H9 (cell line): ENCODE results near the gene MRPL39. TPM values are rescaled to one million over a fixed set of nuclear protein-coding genes. Genes with fewer than 3 reads are reported as not detected.

Experiments used
- DNase-seq: peaks from one replicate; pipeline ENCODE4 v3.0.0-alpha.2; 2017
- H2AFZ ChIP-seq: one replicate; pipeline ENCODE4 v1.6.1; 2013; ENCODE audit warnings: mild to moderate bottlenecking, low read length, control low read depth, moderate library complexity
- H2AK5ac ChIP-seq: 2 replicates; pipeline ENCODE4 v1.6.1; 2013; ENCODE audit warnings: low read length, control low read depth, mixed read lengths; ENCODE audit not compliant: insufficient read length
- H2BK120ac ChIP-seq: one replicate; pipeline ENCODE4 v1.6.1; 2013; ENCODE audit warnings: low read depth, mild to moderate bottlenecking, low read length, control low read depth, inconsistent platforms; ENCODE audit not compliant: poor library complexity, severe bottlenecking
- H2BK12ac ChIP-seq: 2 replicates; pipeline ENCODE4 v1.6.1; 2013; ENCODE audit warnings: low read length, control low read depth, mixed read lengths, low read depth; ENCODE audit not compliant: insufficient read length
- H2BK15ac ChIP-seq: 2 replicates; pipeline ENCODE4 v1.6.1; 2013; ENCODE audit warnings: low read depth, low read length, control low read depth
- H2BK20ac ChIP-seq: one replicate; pipeline ENCODE4 v1.6.1; 2013; ENCODE audit warnings: low read depth, mild to moderate bottlenecking, low read length, control low read depth, inconsistent platforms; ENCODE audit not compliant: poor library complexity, severe bottlenecking
- H2BK5ac ChIP-seq: 2 replicates; pipeline ENCODE4 v1.6.1; 2013; ENCODE audit warnings: low read length, control low read depth, mixed read lengths; ENCODE audit not compliant: insufficient read length
- H3K14ac ChIP-seq: 2 replicates; pipeline ENCODE4 v1.6.1; 2013; ENCODE audit warnings: low read length, control low read depth; ENCODE audit not compliant: insufficient read depth
- H3K18ac ChIP-seq: 2 replicates; pipeline ENCODE4 v1.6.1; 2013; ENCODE audit warnings: low read depth, mild to moderate bottlenecking, mixed read lengths, low read length, control low read depth; ENCODE audit not compliant: insufficient read length
- H3K23ac ChIP-seq: 2 replicates; pipeline ENCODE4 v1.6.1; 2013; ENCODE audit warnings: low read length, control low read depth, mixed read lengths, low read depth; ENCODE audit not compliant: insufficient read length
- H3K23me2 ChIP-seq: 2 replicates; pipeline ENCODE4 v1.6.1; 2013; ENCODE audit warnings: low read depth, mild to moderate bottlenecking, mixed read lengths, low read length, control low read depth; ENCODE audit not compliant: insufficient read length, poor library complexity, severe bottlenecking
- H3K27ac ChIP-seq: 2 replicates; pipeline ENCODE4 v1.5.1; 2013; ENCODE audit warnings: low read length, control low read depth, mixed read lengths, low read depth; ENCODE audit not compliant: insufficient read length
- H3K27me3 ChIP-seq: 2 replicates; pipeline ENCODE4 v1.6.1; 2013; ENCODE audit warnings: low read length, control low read depth, inconsistent platforms; ENCODE audit not compliant: insufficient read depth
- H3K4ac ChIP-seq: 2 replicates; pipeline ENCODE4 v1.6.1; 2013; ENCODE audit warnings: low read depth, mild to moderate bottlenecking, control low read depth, inconsistent platforms, low read length, moderate library complexity
- H3K4me1 ChIP-seq: 2 replicates; pipeline ENCODE4 v1.6.1; 2013; ENCODE audit warnings: low read length, control low read depth, inconsistent platforms; ENCODE audit not compliant: insufficient read depth
- H3K4me2 ChIP-seq: 2 replicates; pipeline ENCODE4 v1.6.1; 2013; ENCODE audit warnings: low read length, control low read depth, mixed read lengths; ENCODE audit not compliant: insufficient read length, insufficient read depth
- H3K56ac ChIP-seq: 2 replicates; pipeline ENCODE4 v1.6.1; 2013; ENCODE audit warnings: low read depth, mild to moderate bottlenecking, mixed read lengths, low read length, control low read depth; ENCODE audit not compliant: insufficient read length
- H3K79me1 ChIP-seq: 2 replicates; pipeline ENCODE4 v1.6.1; 2013; ENCODE audit warnings: low read depth, mild to moderate bottlenecking, moderate library complexity, low read length, control low read depth, inconsistent platforms; ENCODE audit not compliant: insufficient read depth, poor library complexity, severe bottlenecking
- H3K79me2 ChIP-seq: 2 replicates; pipeline ENCODE4 v1.6.1; 2013; ENCODE audit warnings: low read length, control low read depth, inconsistent platforms; ENCODE audit not compliant: insufficient read depth
- H3K9ac ChIP-seq: 2 replicates; pipeline ENCODE4 v1.6.1; 2013; ENCODE audit warnings: low read length, control low read depth, mixed read lengths; ENCODE audit not compliant: insufficient read length; ENCODE audit errors: extremely low read depth
- H3K9me3 ChIP-seq: one replicate; pipeline ENCODE4 v1.6.1; 2013; ENCODE audit warnings: low read depth, low read length, inconsistent platforms; ENCODE audit not compliant: control insufficient read depth
- H3T11ph ChIP-seq: one replicate; pipeline ENCODE4 v1.6.1; 2013; ENCODE audit warnings: mild to moderate bottlenecking, low read length, control low read depth, inconsistent platforms
- H4K20me1 ChIP-seq: one replicate; pipeline ENCODE4 v1.6.1; 2013; ENCODE audit not compliant: control insufficient read depth, insufficient read length, insufficient read depth
- H4K5ac ChIP-seq: 2 replicates; pipeline ENCODE4 v1.6.1; 2013; ENCODE audit warnings: low read depth, mild to moderate bottlenecking, mixed read lengths, low read length, control low read depth; ENCODE audit not compliant: insufficient read length
- H4K8ac ChIP-seq: replicated peaks from 2 replicates; pipeline ENCODE4 v1.6.1; 2013; ENCODE audit warnings: low read length, control low read depth, mixed read lengths, low read depth; ENCODE audit not compliant: insufficient read length
- H4K91ac ChIP-seq: 2 replicates; pipeline ENCODE4 v1.6.1; 2013; ENCODE audit warnings: low read depth, mild to moderate bottlenecking, moderate library complexity, mixed read lengths, low read length, control low read depth; ENCODE audit not compliant: insufficient read length
- H3K27ac Mint-ChIP-seq, 3 experiments: 2 replicates in 2 of 3; 3 replicates in 1 of 3; pipeline ENCODE4 v1.8.0; 2020 to 2021; ENCODE audit warnings: mixed read lengths in 3 of 3, mild to moderate bottlenecking in 1 of 3, moderate library complexity in 1 of 3
- H3K27me3 Mint-ChIP-seq: 2 replicates; pipeline ENCODE4 v1.8.0; 2021; ENCODE audit warnings: low read depth, mild to moderate bottlenecking, moderate library complexity, mixed read lengths
- H3K36me3 Mint-ChIP-seq, 3 experiments: 2 replicates in 2 of 3; 3 replicates in 1 of 3; pipeline ENCODE4 v1.8.0; 2020 to 2021; ENCODE audit warnings: low read depth in 3 of 3, mixed read lengths in 3 of 3; ENCODE audit not compliant: insufficient read depth in 1 of 3
- H3K4me1 Mint-ChIP-seq, 2 experiments: 2 replicates each; pipeline ENCODE4 v1.8.0; 2020; ENCODE audit warnings: mixed read lengths in 2 of 2
- H3K4me3 Mint-ChIP-seq, 2 experiments: 2 replicates in 1 of 2; 3 replicates in 1 of 2; pipeline ENCODE4 v1.8.0; 2020 to 2021; ENCODE audit warnings: mild to moderate bottlenecking in 2 of 2, mixed read lengths in 2 of 2, moderate library complexity in 1 of 2
- H3K9me3 Mint-ChIP-seq, 2 experiments: 2 replicates in 1 of 2; 3 replicates in 1 of 2; pipeline ENCODE4 v1.8.0; 2020; ENCODE audit warnings: mild to moderate bottlenecking in 2 of 2, mixed read lengths in 2 of 2, moderate library complexity in 1 of 2
- CTCF ChIP-seq: fragments of 200-600 bp; sonication (generic); conservative IDR thresholded peaks from 3 replicates; pipeline ENCODE4 v1.8.0; 2021; ENCODE audit warnings: antibody characterized with exemption, mild to moderate bottlenecking
- WGBS: extraction: QIAGEN DNeasy Blood & Tissue Kit; methylation state at CpG from one replicate; pipeline ENCODE4 v1.1.7; 2013; ENCODE audit warnings: missing lambda C conversion rate, low lambda C conversion rate, mixed read lengths; ENCODE audit not compliant: insufficient read length; ENCODE audit errors: extremely low coverage; 5-methylcytosine and 5-hydroxymethylcytosine counted together
- total RNA-seq: library from RNA; stranded (reverse); gene quantifications from 2 replicates; pipeline ENCODE4 v1.2.1, GENCODE V29; 2021

Gene MRPL39
- total RNA-seq, 1 experiment from 2014 or later, result 58.8 TPM

GRCh38 chr21:25586326-25586725 is 21.0 kb downstream of the MRPL39 start:
- no peaks in the 10 kb centered on the region for H3K79me2 ChIP-seq
- H4K20me1 ChIP-seq, result no peaks in the 10 kb centered on the region
- no peaks in the 10 kb centered on the region for H3K9me3 Mint-ChIP-seq
- H4K91ac ChIP-seq, result no peak overlapping the region
- no peak overlapping the region for H4K8ac ChIP-seq
- no peak overlapping the region for H2BK5ac ChIP-seq
- H3K23me2 ChIP-seq, result no peaks in the 10 kb centered on the region
- H3K14ac ChIP-seq, result no peak overlapping the region
- H3K27ac ChIP-seq, result no peak overlapping the region
- no peak overlapping the region for H3K4me3 Mint-ChIP-seq
- H3K4me2 ChIP-seq, result no peak overlapping the region
- no peaks in the 10 kb centered on the region for H3K9me3 ChIP-seq
- no peak overlapping the region for H3T11ph ChIP-seq
- no peak overlapping the region for H2BK12ac ChIP-seq
- H2AFZ ChIP-seq, result no peak overlapping the region
- no peak overlapping the region for H2BK120ac ChIP-seq
- no peak overlapping the region for H2BK15ac ChIP-seq
- peaks cover 6 to 44% (median 33%) of the 10 kb centered on the region in 3 experiments; a peak in 5 of 7 replicates for H3K36me3 Mint-ChIP-seq
- H3K4ac ChIP-seq, result no peak overlapping the region
- no peak overlapping the region for H3K56ac ChIP-seq
- no peak overlapping the region for H2AK5ac ChIP-seq
- no peak for DNase-seq
- H3K4me1 ChIP-seq, result no peaks in the 10 kb centered on the region
- H3K27ac Mint-ChIP-seq, result no peak overlapping the region
- no CpG with 5 or more reads among the region's 3 CpGs for WGBS
- H3K23ac ChIP-seq, result no peak overlapping the region
- no peaks in the 10 kb centered on the region for H3K4me1 Mint-ChIP-seq
- no peak overlapping the region for H3K18ac ChIP-seq
- no peaks in the 10 kb centered on the region for H3K27me3 ChIP-seq
- H4K5ac ChIP-seq, result no peak overlapping the region
- H3K79me1 ChIP-seq, result no peaks in the 10 kb centered on the region
- no peaks in the 10 kb centered on the region for H3K27me3 Mint-ChIP-seq
- no peak overlapping the region for H2BK20ac ChIP-seq
- TF ChIP-seq CTCF, result no peak
- H3K9ac ChIP-seq, result no peak overlapping the region
